Stimulated activated CD4-positive, alpha-beta T cell treated with anti-CD3 and anti-CD28 coated beads, Interleukin-2, amount 100 ng/mL, for 48 hours (primary cell): ENCODE results near the gene DNAJC5.
"Not testable (repeated sequence)": the region's sequence is repeated elsewhere in the genome, so short reads cannot be mapped to it uniquely, and the experiment has no call there.

ENCODE experiments used
- DNase-seq, 2 donors: peaks; one replicate each; pipeline ENCODE4 v3.0.0-alpha.2; 2020

DNAJC5 gene

GRCh38 chr20:63915471-63915870, 20.5 kb downstream of the DNAJC5 start:
- DNase-seq, result no peak

DNA sequence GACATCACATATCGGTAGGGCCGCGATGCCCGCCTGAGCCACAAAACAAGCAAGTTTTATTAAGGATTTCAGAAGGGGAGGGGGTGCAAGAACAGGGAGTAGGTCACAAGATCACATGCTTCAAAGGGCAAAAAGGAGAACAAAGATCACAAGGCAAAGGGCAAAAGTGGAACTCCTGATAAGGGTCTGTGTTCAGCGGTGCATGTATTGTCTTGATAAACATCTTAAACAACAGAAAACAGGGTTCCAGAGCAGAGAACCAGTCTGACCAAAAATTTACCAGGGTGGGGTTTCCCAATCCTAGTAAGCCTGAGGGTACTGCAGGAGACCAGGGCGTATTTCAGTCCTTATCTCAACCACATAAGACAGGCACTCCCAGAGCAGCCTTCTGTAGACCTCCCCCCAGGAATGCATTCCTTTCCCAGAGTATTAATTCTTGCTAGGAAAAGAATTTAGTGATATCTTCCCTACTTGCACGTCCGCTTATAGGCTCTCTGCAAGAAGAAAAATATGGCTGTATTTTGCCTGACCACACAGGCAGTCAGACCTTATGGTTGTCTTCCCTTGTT, 21.5 kb downstream of the DNAJC5 start:
- DNase-seq, result not testable (repeated sequence)

DNA sequence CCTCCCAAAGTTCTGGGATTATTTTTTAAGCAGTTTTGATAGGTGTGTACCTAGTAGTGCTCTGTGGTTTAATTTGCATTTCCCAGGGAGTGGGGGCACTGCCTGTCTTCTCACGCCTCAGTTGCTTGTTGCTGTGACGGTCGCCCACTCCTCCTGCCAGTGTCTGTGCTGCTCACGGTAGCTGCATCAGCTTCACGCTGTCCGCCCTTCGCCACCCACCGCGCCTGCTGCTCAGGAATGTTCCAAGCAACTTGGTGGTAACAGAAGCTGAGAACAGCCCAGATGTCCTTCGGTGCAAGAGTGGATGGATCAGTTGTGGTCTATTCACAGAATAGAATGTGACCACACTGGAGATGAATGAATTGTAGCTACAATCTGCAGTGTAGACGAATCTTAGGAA, 22.9 kb downstream of the DNAJC5 start:
- no peak for DNase-seq

GRCh38 chr20:63919130-63919529, 24.2 kb downstream of the DNAJC5 start:
- no peak for DNase-seq

DNA sequence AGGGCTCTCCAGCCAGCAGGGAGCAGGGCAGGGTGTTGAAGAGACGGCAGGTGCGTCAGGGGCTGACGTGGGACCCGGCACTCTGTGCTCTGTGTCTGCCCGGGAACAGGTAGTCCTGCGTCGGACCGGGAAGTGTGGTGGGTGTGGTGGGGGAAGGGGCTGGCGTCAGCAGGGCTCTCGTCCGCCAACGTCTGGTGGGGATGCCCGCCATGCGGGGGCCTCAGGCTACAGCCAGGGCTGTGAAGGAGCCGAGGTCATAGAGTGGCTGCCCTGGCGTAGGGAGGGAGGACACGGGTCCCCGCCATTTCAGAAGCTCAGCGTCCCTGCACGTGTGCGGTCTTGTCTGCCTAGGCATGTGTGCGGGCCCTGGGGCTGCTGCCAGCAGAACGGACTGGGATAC, 25.3 kb downstream of the DNAJC5 start:
- DNase-seq, result no peak

- no peak for DNase-seq
Measured at GRCh38 chr20:63923651-63924050, 28.7 kb downstream of the DNAJC5 start.

DNA sequence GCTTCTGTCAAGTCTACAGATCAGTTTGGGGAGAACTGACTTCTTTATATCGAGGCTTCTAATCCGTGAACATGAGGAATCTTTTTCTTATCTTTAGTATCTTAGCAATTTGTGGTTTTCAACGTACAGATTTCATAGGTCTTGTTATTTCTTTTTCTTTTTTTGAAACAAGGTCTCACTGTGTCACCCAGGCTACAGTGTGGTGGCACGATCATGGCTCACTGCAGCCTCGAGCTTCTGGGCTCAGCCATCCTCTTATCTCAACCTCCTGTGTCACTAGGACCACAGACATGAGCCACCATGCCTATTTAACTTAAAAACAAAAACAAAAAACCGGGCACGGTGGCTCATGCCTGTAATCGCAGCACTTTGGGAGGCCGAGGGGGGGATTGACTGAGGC, 29.3 kb downstream of the DNAJC5 start:
- no peak for DNase-seq

GRCh38 chr20:63926298-63926697, 31.4 kb downstream of the DNAJC5 start:
- DNase-seq, result no peak

DNA sequence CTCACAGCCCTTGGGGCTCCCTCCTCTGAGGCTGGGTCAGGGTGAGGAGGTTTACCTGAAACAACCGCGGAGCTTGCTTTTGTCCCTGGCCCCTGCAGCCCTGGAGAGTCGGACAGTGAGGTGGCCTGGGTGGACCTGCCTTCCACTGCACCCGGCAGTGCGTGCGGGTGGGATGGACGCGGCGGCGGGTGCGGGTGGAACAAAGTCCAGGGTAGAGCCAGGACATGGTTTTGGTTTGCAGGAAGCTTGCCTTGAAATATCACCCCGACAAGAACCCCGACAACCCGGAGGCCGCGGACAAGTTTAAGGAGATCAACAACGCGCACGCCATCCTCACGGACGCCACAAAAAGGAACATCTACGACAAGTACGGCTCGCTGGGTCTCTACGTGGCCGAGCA, 34.1 kb downstream of the DNAJC5 start:
- DNase-seq, result no peak

GRCh38 chr20:63929473-63929883, 34.6 kb downstream of the DNAJC5 start:
- DNase-seq, result not testable (repeated sequence)

GRCh38 chr20:63930971-63931553, 36.1 kb downstream of the DNAJC5 start:
- DNase-seq, result no peak

DNA sequence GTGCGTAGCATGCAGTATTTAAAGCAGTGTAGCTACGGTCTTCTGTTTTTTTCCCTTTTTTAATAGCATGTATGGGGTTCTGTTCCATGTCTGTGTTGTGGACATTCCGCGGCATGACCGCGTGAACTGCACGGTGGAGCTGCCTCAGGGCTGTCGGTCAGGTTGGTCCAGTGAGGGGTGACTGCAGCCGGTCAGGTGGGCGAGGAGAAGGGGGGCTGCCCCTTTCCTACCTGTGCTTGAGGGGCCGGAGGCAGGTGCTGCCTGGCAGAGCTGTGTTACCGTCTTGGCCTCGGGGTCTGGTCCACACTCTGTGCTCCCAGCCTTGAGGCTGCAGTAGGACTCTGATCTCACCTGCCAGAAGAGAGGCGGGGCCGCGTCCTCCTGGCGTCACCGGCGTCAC, 36.8 kb downstream of the DNAJC5 start:
- DNase-seq, result no peak

DNA sequence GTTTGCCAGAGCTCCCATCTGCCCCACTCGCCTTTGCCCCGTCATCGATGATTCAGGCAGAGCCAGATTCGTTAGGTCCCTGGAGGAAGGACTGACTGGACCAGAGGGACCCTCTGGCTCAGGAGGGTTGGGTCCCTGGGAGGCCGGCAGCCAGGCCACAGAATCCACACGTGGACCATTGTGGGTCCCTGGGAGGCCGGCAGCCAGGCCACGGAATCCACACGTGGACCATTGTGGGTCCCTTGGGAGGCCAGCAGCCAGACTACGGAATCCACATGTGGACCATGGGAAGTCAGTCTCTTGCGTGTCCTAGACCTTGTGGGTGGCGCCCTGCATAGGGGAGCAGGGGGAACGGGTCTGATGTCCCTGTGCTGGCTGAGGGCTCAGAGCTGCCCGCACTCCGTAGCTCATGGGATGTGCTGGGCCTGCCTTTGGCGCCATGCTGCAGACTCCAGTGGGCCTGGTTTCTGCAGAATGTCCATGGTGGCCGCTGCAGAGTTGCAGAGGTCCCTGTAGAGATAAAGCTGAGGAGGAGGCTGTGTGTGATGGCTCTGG, 37.8 kb downstream of the DNAJC5 start:
- DNase-seq, result no peak

DNA sequence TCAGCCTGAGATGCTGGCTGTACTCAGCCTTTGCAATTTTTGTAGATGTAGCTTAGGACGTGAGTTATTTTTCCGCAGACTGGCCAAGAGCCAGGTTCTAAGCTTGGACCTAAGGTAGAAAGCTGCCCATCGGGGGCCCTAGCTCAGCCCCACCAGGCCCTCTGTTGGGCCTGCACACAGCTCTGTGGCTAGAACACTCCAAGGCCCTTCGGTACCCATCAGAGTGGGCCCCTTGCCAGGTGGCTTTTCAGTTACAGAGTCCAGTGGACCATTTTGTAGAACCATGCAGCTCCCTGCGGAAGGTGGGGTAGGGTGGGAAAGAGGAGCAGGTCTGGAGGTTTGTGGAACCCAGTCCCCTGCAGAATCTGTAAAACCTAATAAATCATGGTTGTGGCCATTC, 38.7 kb downstream of the DNAJC5 start:
- DNase-seq, result no peak

DNA sequence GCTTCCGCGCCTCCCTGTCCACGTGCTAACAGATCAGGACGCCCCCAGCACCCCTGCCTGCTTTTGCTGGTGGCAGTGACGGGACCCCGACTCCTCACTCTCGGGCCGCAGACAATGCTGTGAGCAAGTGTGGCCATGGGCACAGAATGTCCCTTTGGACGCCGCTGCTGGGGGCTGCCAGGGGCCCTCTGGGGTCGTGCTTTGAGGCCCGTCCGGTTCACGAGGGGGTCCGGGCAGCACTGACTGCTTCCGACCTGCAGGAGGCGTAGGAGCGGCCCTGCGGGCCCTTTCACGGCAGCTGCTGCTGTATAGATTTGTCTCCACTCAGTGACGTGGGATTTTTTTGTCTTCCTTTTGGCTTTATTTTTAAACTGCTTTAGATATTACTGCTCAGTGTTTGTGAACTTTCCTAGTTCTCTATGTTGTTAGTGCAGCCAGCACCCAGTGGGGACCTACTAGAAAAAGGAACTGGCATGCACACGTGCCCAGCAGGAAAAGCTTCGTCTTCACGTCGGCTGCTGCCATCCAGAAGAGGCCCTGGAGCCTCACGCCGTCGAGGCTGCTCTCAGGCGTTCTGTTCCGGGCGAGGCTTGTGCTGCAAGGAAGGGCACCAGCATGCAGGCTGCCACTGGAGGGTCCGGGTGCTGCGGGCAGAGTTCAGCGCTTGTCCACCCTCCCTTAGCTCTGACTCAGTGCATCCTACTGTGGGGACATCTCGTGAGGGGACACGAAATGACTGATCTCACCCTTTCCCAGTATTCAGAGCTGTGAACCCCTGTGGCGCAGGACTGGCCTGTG, 39.5 kb downstream of the DNAJC5 start:
- no peak for DNase-seq

DNA sequence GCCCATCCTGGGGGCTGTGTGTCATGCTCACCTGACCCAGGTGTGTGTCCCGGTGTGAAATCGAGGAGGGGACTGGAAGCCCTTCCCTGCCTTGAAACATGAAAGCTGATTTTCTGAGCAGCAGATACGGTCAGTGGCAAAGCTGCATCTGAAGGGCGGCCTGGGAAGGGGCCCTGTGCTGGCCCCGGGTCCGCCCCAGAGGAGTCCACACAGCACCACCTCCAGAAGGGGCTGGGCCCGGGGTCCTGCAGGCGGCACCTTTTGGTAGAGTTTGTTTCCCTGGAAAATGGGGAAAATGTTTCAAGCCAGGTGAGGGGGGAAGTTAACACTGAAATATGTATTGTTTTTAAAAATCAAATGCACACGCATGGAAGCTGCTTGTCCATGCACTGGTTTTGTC, 40.5 kb downstream of the DNAJC5 start:
- DNase-seq, result no peak

GRCh38 chr20:63937596-63937995, 42.7 kb downstream of the DNAJC5 start:
- DNase-seq, result no peak

DNA sequence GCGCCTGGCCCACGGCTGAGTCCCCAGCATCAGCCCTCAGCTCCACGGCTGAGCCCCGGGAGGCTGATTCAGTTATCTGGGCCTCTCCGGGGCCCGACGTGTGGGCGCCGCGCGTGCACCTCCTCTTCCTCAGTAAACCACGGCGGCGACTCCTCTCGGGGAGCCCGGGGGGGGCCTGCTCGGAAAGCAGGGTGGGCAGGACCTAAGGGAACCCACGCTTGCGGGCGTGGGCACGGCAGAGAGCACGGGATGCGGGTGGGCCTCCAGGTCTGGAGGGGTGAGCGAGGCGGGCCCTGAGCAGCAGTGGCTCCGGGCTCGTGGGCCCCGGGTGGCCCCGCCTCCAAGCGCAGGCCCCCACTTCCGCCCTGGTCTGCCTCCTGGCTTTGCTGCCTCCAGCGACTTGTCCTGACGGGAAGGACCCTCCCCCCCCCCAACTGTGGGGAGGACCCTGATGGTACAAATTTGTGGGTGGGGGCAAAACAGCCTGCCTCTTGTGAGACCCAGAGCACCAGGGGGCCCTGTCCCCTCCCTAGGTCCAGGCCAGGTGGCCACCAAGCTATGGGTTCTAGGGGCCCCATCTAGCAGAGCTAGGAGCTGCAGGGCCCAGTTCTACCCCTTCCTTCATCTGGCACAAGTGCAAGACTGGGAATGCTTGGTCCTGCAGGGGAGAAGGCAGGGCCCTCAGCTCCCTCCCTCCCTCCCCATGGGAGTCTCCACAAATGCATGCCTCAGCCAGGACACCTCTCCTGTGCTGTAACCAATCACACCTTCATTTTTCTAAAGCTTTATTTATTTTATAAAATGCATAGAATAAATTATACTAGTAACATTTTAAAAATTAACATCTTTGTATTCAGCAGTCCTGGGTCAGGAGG, 44.4 kb downstream of the DNAJC5 start:
- no peak for DNase-seq

DNA sequence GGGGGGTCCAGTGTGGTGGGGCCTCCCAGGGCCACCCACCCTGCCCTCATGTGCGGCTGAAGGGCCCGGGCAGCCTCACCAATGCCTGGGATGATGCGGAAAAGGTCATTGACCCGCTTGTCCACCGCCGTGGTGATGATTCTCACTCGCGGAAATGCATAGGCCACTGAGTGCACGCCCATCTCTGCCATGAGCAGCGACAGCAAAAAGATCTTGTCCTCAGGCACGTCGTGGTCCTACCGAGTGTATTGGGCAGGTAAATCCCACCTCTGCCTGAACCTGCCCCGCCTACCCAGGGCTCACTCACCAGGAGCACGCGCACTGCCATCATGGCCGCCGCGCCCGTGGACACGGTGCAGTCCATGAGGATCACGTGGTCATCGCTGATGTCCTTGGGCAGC, 45.1 kb downstream of the DNAJC5 start:
- no peak for DNase-seq

GRCh38 chr20:63940472-63941266, 45.7 kb downstream of the DNAJC5 start:
- no peak for DNase-seq

DNA sequence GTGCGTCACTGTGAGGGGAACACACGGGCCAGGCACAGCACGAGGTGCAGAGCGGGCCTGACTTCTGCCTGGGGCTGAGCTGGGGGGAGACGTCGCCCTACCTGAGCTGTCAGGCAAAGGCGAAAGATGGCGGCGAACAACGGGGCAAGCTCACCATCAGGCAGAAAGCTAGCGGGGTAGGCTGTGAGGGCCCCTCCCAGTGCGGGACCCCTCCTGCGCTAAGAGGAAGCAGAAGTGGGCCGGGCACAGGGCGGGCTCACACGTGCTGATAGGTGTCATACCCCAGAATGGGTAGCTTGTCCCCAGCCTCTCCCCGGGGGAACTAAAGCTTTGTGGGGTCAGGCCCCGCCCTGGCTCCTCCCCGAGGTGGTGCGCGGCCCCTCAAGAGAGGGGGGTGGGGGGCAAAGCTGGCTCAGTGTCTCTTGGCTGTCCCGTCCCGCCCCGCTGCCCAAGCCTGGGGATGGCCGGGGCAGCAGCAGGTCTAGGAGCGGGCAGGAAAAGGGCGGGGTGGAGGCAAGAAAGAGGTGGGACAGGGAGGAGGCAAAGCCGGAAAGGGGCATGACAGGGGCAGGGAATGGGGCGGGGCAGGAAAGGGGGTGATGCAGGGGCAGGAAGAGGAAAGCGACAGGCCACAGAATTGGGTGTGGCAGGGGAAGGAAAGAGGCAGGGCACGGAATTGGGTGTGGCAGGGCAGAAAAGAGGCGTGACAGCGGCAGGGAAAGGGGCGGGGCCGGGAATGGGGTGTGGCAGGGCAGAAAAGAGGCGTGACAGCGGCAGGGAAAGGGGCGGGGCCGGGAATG, 46.6 kb downstream of the DNAJC5 start:
- peak; percentile 42 to 44 for DNase-seq
